GM19452 (cell line): ENCODE data around the gene AP1M2.
"Not testable (repeated sequence)": the region's sequence is repeated elsewhere in the genome, so short reads cannot be mapped to it uniquely, and the experiment has no call there.

Experiments
- ATAC-seq: cut with Tn5 transposase; IDR thresholded peaks from one replicate; pipeline ENCODE4 v1.9.1; 2021; ENCODE audit not compliant: unreplicated experiment

Gene AP1M2

GRCh38 chr19:10565567-10566407 lies 21.3 kb downstream of the AP1M2 start, which contains the start of gene KRI1:
Gene KRI1 (minus strand): TSS chr19:10566010. CDS start chr19:10565999, 11 bp downstream.
- ATAC-seq, result peak; percentile 43

DNA sequence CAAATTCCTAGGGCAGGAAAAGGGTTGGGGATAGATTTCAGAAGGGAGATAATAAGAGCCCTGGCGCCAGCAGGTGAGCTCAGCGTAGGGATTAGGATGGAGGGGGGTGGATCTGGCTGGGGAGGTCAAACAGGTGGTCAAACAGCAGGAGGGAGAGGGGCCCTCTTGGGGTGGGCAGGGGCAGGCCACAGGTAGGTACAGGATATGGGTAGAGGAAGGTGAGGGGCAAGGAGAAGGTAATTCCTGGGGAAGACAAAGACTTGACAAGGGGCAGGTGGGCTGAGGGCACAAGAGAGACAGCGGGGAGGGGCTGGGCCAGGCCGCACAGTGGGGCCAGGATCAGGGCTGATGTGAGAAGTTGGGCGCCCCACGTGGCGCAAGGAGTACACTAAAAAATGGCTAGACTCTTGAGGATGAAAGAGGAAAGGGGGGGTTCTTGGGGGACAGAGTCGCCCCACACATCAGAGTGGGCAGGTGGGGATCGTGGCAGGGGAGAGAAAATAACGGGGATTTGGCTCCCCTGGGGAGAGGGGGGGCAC lies 22.0 kb downstream of the AP1M2 start:
- no peak for ATAC-seq

- no peak for ATAC-seq
Observed at GRCh38 chr19:10562609-10563008, 24.5 kb downstream of the AP1M2 start.

DNA sequence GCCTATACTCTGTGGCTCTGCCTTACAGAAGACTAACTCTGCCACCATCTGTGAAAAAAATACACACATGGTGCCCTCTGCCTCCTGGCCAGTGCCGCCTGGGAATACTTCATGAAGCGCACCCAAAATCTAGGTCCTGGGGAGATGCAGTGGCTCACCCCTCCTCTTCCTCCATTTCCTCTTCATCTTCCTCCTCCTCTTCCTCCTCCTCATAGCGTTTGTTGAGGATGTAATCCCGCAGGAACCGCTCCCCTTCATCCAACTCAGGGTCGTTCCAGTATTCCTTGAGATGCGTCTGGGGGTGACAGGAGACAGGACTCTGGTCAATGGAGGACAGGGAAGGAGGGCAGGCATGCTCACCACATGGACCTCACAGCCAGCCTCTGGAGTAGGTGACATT lies 27.0 kb downstream of the AP1M2 start:
- no peak for ATAC-seq

GRCh38 chr19:10557603-10558197 lies 29.4 kb downstream of the AP1M2 start:
- ATAC-seq, result no peak

GRCh38 chr19:10555610-10555973 lies 31.5 kb downstream of the AP1M2 start:
- no peak for ATAC-seq

DNA sequence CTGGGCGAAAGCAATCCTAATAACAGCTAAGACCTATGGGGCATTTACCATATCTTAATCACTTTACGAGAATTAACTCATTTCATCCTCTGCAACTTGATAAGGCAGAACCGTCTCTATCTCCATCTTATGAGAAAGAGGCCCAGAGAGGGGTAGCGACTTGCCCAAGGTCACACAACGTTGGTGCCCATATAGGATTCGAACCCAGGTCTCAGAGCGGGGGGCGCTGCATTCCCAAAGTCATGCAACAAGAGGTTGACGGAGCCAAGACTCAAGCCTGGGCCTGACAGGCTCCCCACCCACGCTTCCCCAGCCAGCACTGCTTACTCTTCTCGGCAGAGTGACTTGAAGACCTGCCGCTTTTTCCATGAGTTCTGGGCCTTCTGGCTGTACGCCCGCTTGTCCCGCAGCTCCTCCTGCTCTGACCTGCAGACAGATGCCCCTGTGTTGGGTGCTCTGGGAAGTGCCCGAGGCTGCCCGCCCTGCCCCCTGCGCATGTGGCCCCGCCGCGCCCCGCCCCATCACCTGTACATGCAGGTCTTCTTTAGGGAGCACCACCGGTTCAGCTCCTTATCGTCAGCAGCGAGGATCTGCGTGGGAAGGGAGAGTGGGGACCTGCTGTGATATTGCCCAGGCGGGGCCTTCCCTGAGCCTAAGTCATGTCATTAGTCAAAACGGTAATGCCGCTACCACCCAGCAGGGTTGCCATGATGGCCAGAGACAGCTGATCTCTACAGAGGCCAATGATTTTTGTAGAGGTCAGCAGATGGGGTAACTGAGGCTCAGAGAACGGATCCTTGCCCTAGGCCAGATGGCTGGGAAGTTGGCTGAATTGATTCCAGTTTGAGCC lies 32.1 kb downstream of the AP1M2 start:
- ATAC-seq, result no peak

DNA sequence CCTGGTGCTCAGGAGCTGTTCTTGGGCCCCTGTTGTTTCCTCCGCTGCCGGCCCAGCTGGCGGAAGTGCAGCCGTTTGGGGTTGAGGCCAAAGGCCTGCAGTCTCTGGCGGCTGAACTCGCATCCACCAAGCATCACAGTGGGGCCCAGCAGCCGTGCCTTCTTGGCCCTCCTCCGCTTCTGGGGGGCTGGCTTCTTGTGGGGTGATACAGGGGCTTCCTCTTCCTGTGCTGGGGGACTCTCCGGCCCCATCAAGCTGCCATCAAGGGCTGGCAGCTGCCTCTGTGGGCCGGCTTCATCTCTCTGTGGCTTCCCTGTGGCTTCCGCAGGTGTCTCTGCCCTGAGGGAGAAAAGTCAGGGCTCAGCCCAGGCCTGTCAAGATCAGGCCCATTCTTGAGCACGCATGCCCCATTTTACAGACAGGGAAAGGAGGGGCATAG lies 33.1 kb downstream of the AP1M2 start:
- ATAC-seq, result peak; percentile 66

DNA sequence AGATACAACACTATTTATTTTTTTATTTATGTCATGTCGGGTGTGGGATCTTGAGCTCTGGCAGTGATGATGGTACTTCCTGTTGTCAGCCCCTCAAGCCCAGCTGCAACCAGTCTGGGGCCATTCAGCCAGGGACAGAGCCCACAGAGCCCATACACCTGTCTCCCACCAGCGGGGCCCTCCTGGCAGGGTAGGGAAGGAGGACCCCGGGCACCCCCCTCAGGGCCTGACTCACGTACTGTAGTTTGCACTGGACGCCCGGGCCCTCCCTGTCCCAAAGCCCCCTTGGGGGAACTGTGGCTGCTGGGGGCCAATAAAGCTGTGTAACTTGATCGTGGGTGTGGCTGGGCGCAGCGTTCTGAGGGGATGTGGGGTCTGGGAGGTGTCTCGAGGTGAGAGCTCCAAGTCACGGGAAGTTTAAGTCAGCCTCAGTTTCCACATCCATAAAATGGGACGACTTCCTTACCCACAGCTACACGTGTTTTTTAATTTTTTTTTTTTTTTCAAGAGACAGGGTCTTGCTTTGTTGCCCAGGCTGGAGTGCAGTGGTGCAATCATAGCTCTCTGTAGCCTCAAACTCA lies 33.9 kb downstream of the AP1M2 start:
- no peak for ATAC-seq

- ATAC-seq, result no peak
Observed at GRCh38 chr19:10552510-10553053, 34.5 kb downstream of the AP1M2 start.

DNA sequence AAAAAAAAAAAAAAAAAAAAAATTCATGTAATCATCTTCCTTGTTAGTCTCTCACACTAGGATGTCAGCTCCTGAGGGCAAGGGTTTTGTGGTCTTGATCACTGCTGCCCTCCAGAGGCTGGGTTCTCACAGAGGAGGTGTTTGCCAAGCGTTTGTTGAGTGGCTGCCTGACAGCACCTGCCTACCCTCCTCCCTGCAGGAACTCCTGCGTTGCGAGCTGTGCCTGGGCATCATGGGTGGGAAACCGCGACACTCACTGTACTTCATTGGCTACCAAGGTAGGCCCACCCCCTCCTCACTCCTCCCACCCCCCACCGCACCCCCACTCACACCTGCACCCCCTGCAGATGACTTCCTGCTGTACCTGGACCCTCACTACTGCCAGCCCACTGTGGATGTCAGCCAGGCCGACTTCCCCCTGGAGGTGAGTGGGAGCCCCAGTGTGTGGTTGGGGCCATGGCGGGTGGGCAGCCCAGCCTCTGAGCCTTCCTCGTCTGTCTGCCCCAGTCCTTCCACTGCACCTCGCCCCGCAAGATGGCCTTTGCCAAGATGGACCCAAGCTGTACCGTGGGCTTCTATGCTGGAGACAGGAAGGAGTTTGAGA lies 35.3 kb downstream of the AP1M2 start:
- no peak for ATAC-seq

DNA sequence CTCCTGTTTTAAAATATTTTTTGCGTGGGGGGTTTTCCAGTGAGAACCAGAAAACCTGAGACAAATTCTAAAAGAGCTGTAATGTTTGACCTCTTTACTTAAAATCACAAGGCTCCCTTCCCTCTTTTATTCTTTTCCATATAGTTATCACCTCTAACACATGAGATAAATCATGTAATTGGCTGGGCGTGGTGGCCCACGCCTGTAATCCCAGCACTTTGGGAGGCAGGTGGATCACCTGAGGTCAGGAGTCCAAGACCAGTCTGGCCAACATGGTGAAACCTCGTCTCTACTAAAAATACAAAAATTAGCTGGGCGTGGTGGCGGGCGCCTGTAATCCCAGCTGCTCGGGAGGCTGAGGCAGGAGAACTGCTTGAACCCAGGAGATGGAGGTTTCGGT lies 36.1 kb downstream of the AP1M2 start:
- ATAC-seq, result not testable (repeated sequence)

- ATAC-seq, result no peak
Observed at GRCh38 chr19:10550336-10550735, 36.8 kb downstream of the AP1M2 start.

GRCh38 chr19:10549733-10550132 lies 37.4 kb downstream of the AP1M2 start:
- ATAC-seq, result no peak

- no peak for ATAC-seq
Observed at GRCh38 chr19:10548746-10549276, 38.3 kb downstream of the AP1M2 start.

- ATAC-seq, result no peak
Observed at GRCh38 chr19:10546817-10547216, 40.3 kb downstream of the AP1M2 start.

GRCh38 chr19:10544753-10545251 lies 42.3 kb downstream of the AP1M2 start:
- ATAC-seq, result no peak

DNA sequence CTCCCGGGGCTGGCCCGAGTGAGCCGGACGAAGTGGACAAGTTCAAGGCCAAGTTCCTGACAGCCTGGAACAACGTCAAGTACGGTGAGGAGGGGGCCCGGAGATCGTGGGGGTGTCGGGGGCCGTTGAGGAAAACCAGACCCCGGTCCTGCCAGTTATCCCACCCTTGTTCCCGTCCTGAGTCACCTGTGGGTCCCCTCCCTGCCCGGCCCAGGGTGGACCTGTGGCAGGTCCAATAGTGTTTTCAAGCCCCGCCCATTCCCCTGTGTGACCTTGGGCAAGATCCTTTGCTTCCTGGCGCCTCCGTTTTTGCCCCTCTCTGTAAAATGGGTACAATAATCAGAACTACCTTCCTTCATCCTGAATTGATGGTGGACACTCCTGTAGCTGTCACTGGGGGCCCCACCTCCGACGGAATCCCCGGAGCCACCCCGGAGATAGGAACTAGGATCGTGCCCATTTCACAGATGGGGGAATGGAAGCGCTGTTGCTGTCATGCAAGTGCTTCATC lies 42.8 kb downstream of the AP1M2 start:
- no peak for ATAC-seq

DNA sequence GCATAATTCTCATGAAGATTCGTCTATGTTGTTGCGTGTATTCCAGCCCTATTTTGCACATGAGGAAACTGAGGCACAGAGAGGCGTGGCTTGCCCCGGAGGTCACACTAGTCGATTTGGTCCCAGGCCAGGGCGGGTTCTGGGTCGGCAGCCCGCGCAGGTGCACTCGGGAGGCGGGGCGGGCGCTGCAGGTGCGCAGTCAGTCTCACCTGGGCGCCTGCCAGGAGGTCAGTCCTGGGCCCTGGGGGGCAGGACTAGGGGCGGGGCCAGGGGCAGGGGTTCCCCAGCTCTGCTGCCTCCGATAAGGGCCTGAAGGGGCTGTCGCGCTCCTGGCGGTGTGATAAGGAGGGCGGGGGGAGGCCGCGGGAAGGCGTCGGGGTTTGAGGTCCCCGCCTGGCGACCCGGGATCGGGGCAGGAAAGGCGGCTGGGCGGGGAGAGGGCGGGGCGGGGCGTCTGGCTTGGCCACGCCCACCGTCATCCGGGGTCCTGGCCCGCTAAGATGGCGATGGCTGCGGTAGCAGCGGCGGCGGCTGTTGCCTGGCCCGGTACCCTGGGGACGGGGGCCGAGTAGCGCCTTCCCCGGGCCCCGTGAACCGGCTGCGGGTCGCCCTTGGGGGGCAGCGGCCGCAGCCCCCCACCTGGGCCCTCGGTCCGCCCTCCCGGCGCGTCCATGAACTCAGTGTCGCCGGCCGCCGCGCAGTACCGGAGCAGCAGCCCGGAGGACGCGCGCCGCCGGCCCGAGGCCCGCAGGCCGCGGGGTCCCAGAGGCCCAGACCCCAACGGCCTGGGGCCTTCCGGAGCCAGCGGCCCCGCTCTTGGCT lies 43.5 kb downstream of the AP1M2 start, which contains the start of gene ATG4D:
Gene ATG4D, plus strand, starts transcription at position 485 of the 822 bp plus-strand sequence. Its CDS starts 187 bp downstream, at position 672.
- peak; percentile 90 for ATAC-seq
